ENCODE data around the gene LIMA1. TPM values are rescaled to one million over a fixed set of nuclear protein-coding genes. Genes with fewer than 3 reads are reported as not detected.

LIMA1 gene
- total RNA-seq, 2 donors from 2014 or later, result 20.1 to 26.0 TPM

DNA sequence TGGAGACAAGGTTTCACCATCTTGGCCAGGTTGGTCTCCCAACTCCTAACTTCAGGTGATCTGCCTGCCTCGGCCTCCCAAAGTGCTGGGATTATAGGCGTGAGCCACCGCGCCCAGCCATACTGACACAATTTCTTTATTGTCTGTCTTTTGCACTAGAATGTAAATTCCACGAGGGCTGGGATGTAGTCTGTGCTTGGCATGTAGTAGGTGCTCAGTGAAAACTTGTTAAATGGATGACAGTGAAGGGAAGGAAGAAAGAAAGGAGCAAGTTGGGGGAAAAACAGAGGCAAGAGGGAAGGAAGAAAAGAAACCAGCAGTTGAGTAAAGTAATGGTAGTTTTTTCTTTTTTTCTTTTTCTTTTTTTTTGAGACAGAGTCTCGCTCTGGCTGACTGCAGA is 53.1 kb downstream of the LIMA1 start:
- Histone ChIP-seq H3K27me3 (ENCODE audit: control insufficient read depth, insufficient read depth, low read length, poor library complexity, severe bottlenecking) (peaks cover 11% of the 10 kb centered on the region), H3K9me3 (ENCODE audit: control insufficient read depth, low read length) (no peaks in the 10 kb centered on the region), H3K27ac (ENCODE audit: low read depth, low read length) (no peak overlapping the region), H3K9ac (ENCODE audit: extremely low read depth, low read length, poor library complexity, severe bottlenecking) (no peak overlapping the region), H3K4me1 (ENCODE audit: control insufficient read depth, insufficient read depth, low read length) (no peaks in the 10 kb centered on the region), H3K36me3 (ENCODE audit: control insufficient read depth, insufficient read depth, low read length) (no peaks in the 10 kb centered on the region), H3K4me3 (ENCODE audit: low read length) (no peak overlapping the region)
- H3K27me3 Mint-ChIP-seq (ENCODE audit: insufficient read depth), result peaks cover 8% of the 10 kb centered on the region
- no peak for DNase-seq
- no peak overlapping the region for H3K4me3 Mint-ChIP-seq
- TF ChIP-seq, protein P1, sequence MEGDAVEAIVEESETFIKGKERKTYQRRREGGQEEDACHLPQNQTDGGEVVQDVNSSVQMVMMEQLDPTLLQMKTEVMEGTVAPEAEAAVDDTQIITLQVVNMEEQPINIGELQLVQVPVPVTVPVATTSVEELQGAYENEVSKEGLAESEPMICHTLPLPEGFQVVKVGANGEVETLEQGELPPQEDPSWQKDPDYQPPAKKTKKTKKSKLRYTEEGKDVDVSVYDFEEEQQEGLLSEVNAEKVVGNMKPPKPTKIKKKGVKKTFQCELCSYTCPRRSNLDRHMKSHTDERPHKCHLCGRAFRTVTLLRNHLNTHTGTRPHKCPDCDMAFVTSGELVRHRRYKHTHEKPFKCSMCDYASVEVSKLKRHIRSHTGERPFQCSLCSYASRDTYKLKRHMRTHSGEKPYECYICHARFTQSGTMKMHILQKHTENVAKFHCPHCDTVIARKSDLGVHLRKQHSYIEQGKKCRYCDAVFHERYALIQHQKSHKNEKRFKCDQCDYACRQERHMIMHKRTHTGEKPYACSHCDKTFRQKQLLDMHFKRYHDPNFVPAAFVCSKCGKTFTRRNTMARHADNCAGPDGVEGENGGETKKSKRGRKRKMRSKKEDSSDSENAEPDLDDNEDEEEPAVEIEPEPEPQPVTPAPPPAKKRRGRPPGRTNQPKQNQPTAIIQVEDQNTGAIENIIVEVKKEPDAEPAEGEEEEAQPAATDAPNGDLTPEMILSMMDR (conservative IDR thresholded peaks at IDR 0.05), result no peak
- WGBS, 2 experiments (ENCODE audit: insufficient coverage in 1 of 2, insufficient read length in 1 of 2), result 94 to 95% methylated on average over 4 to 6 of the region's 6 CpGs
- no peaks in the 10 kb centered on the region for H3K9me3 Mint-ChIP-seq
- no peak overlapping the region for H3K27ac Mint-ChIP-seq
- H3K4me1 Mint-ChIP-seq, result peaks cover 7% of the 10 kb centered on the region
- peaks cover 7% of the 10 kb centered on the region for H3K36me3 Mint-ChIP-seq (ENCODE audit: low read depth)

GRCh38 chr12:50224026-50224692 is 59.2 kb downstream of the LIMA1 start:
- H3K36me3 ChIP-seq (ENCODE audit: control insufficient read depth, insufficient read depth, low read length), result no peaks in the 10 kb centered on the region
- H3K27me3 ChIP-seq (ENCODE audit: control insufficient read depth, insufficient read depth, low read length, poor library complexity, severe bottlenecking), result no peaks in the 10 kb centered on the region
- Mint-ChIP-seq H3K4me3 (no peak overlapping the region), H3K27me3 (ENCODE audit: insufficient read depth) (no peaks in the 10 kb centered on the region), H3K4me1 (peaks cover 13% of the 10 kb centered on the region), H3K36me3 (ENCODE audit: low read depth) (no peaks in the 10 kb centered on the region), H3K9me3 (no peaks in the 10 kb centered on the region), H3K27ac (peak overlapping the region; percentile 88)
- peak overlapping the region; percentile 3 for H3K27ac ChIP-seq (ENCODE audit: low read depth, low read length)
- TF ChIP-seq, protein P1 (conservative IDR thresholded peaks at IDR 0.05), result no peak
- DNase-seq, result peak; percentile 80
- WGBS, 2 experiments (ENCODE audit: insufficient coverage in 1 of 2, insufficient read length in 1 of 2), result 58% methylated on average over 2 of the region's 2 CpGs; no CpG with 5 or more reads in 1 of the 2 experiments
- no peak overlapping the region for H3K9ac ChIP-seq (ENCODE audit: extremely low read depth, low read length, poor library complexity, severe bottlenecking)
- no peaks in the 10 kb centered on the region for H3K9me3 ChIP-seq (ENCODE audit: control insufficient read depth, low read length)
- peaks cover 9% of the 10 kb centered on the region for H3K4me1 ChIP-seq (ENCODE audit: control insufficient read depth, insufficient read depth, low read length)
- H3K4me3 ChIP-seq (ENCODE audit: low read length), result no peak overlapping the region

- no peak overlapping the region for H3K4me3 Mint-ChIP-seq
- H3K27ac Mint-ChIP-seq, result no peak overlapping the region
- H3K27me3 Mint-ChIP-seq (ENCODE audit: insufficient read depth), result no peaks in the 10 kb centered on the region
- Histone ChIP-seq H3K9me3 (ENCODE audit: control insufficient read depth, low read length) (no peaks in the 10 kb centered on the region), H3K9ac (ENCODE audit: extremely low read depth, low read length, poor library complexity, severe bottlenecking) (peak overlapping the region; percentile 61), H3K27me3 (ENCODE audit: control insufficient read depth, insufficient read depth, low read length, poor library complexity, severe bottlenecking) (no peaks in the 10 kb centered on the region), H3K36me3 (ENCODE audit: control insufficient read depth, insufficient read depth, low read length) (no peaks in the 10 kb centered on the region), H3K27ac (ENCODE audit: low read depth, low read length) (peak overlapping the region; percentile 33), H3K4me3 (ENCODE audit: low read length) (peak overlapping the region; percentile 80), H3K4me1 (ENCODE audit: control insufficient read depth, insufficient read depth, low read length) (peaks cover 9% of the 10 kb centered on the region)
- TF ChIP-seq, protein P1 (conservative IDR thresholded peaks at IDR 0.05), result peak; percentile 52
- H3K36me3 Mint-ChIP-seq (ENCODE audit: low read depth), result peaks cover 9% of the 10 kb centered on the region
- H3K4me1 Mint-ChIP-seq, result peaks cover 13% of the 10 kb centered on the region
- no peaks in the 10 kb centered on the region for H3K9me3 Mint-ChIP-seq
- DNase-seq, result peak; percentile 87
- WGBS, 2 experiments (ENCODE audit: insufficient coverage in 1 of 2, insufficient read length in 1 of 2), result 5 to 7% methylated on average over 3 to 5 of the region's 5 CpGs
Measured at GRCh38 chr12:50222275-50222783, 61.0 kb downstream of the LIMA1 start.
